HUDEP-2 (cell line): ENCODE measurements around the gene RBM19.
"Not testable (repeated sequence)": the region's sequence is repeated elsewhere in the genome, so short reads cannot be mapped to it uniquely, and the experiment has no call there.

Source experiments
- DNase-seq, 76 experiments: peaks; one replicate each; lab custom pipeline; 2025; ENCODE audit not compliant: unreplicated experiment in 76 of 76; lab: John Stamatoyannopoulos, UW

Gene RBM19

GRCh38 chr12:113965951-113966797 lies at the start of gene RBM19:
TSS of gene RBM19 (minus strand) at chr12:113966325. CDS start at chr12:113966227, 98 bp downstream.
- peak; percentile 33 to 98 (median 95) for DNase-seq

GRCh38 chr12:114015851-114016250 lies 49.7 kb upstream of the RBM19 start:
- DNase-seq, result no peak

- DNase-seq, result peak in 3 of 76 experiments; percentile 1 to 2 (median 2)
Observed at GRCh38 chr12:114013575-114014345, 47.6 kb upstream of the RBM19 start.

DNA sequence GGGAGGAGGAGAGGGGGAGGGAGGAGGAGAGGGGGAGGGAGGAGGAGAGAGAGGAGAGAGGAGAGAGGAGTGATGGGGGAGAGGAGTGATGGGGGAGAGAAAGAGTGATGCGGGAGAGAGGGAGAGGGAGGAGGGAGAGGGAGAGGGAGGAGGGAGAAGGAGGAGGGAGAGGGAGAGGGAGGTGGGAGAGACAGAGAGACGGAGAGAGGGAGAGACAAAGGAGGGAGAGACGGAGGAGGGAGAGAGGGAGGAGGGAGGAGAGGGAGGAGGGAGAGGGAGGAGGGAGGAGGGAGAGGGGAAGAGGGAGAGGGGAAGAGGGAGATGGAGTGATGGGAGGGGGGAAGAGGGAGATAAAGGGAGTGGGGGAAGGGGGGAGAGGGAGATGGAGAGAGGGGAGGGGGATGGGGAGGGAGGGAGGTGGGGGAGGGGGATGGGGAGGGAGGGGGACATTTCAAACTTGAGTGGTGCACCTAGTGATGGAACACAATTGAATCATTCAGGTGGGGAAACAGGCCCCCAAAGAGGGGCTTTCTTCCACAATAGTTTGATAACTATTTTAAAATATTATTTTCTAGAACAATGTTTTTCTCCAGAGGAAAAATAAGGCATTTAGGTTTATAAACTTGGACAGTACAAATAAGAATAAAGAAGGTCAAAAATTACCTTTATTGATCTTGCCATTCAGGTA lies 46.8 kb upstream of the RBM19 start:
- no peak for DNase-seq

DNA sequence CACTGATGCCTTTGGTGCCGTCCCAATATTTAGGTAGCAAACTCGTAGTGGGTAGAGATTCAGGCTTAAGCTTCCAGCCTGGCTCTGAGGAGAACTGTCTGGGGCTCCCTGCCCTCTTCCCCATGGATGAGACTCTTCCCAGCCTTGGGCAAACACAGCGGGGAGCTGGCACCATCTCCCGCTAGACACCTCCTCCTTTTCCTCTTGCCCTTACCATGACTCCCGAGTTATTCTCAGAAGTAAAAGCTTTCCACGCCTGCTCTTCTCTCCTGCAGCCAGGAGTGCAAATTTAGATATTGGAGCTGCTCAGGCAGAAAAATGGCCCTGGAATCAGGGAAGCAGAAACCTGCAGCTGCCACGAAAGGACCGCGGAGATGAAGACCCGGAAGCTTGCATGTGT lies 45.6 kb upstream of the RBM19 start:
- no peak for DNase-seq

DNA sequence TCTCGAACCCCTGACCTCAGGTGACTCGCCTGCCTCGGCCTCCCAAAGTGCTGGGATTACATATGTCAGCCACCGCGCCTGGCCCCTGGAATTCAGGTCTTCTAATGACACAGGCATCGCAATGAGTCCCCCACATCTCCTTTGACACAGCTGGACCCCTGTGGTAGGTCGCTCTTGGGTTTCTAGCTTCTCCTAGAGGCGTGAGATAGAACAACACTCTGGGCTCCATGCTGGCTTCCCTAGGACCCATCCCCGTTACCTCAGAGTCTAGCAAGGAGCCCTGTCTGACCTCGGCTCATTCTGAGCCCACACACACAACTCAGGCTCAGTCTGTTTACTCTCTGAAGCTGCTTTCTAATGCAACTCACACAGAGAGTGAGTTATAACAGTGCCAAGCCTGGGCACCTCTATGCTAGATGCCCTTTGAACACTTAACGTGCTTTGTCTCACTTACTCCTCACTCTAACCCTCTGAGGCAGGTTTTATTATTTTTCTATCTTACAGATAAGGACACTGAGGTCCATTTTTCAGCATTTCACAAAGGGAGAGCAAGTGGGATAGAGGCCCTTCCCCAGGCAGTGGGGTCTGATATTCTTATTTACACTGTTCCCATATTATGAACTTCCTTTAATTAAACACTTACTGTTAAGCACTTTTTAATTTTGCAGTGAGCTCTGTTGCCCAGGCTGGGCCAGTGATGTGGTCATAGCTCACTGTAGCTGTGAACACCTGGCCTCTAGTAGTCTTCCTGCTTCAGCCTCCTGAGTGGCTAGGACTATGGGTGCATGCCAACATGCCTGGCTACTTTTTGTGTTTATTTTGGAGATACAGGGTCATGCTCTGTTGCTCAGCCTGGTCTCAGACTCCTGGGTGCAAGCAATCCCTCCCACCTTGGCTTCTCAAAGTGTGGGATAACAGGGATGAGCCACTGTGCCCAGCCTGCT lies 40.6 kb upstream of the RBM19 start:
- DNase-seq, result no peak

GRCh38 chr12:114004402-114004801 lies 38.3 kb upstream of the RBM19 start:
- no peak for DNase-seq

DNA sequence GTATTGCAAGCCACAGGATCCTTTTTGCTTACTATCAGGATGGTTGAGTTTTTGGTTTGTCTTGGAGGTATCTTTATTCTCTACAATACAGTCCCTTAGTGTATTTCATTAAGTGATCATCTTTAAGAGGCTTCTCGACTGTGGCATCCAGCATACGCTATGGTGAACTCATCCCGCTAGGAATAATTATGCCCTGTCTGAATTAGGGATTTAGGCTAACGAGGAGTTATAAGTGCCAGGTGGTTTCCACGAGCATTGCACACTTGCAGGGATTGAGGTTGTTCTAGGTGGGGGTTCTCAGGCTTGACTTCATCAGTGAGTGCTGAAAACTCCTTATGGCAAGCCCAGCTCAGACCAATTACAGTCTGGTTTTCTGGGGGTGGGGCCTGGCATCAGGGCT lies 37.2 kb upstream of the RBM19 start:
- no peak for DNase-seq

DNA sequence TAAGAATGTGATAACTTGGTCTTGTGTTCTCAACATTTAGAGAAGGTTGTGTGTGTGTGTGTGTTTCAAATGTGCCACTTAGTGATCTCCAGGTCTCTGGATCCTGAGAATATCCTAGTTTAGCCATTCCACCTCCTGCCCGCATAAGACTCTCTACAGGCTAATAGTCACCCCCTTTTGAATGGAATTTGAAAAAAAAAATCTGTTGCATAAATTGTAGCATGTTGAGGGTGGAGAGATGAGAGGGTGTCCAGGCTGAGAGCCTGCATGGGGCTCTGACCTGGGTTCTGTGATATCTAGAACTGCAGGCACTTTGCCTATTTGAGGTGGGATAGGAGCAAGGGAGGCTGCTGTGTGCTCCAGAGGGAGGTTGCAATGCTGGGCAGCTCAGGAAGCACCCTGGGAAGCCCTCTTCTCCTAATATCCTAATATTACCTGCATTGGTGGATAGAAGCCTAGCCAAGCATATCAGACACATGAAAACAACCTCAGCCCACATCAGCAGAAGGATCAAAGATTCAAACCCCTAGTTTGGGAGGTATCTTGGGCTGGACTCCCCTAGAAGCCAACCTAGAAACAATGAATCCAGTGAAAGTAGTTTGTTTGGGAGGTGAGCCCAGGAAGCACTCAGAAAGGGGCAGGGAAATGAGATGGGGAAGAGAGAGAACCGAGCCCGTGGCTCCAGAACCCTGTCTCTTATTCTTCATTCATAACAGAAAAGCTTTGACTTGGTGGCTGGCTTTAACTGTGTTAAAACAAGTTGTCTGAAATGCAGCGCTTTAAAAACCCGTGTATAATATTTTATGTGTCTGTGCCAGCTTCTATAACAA lies 35.6 kb upstream of the RBM19 start:
- no peak for DNase-seq

- DNase-seq, result no peak
Observed at GRCh38 chr12:114000861-114001260, 34.7 kb upstream of the RBM19 start.

GRCh38 chr12:114000261-114000660 lies 34.1 kb upstream of the RBM19 start:
- not testable (repeated sequence) for DNase-seq

- no peak for DNase-seq
Observed at GRCh38 chr12:113997365-113997764, 31.2 kb upstream of the RBM19 start.

DNA sequence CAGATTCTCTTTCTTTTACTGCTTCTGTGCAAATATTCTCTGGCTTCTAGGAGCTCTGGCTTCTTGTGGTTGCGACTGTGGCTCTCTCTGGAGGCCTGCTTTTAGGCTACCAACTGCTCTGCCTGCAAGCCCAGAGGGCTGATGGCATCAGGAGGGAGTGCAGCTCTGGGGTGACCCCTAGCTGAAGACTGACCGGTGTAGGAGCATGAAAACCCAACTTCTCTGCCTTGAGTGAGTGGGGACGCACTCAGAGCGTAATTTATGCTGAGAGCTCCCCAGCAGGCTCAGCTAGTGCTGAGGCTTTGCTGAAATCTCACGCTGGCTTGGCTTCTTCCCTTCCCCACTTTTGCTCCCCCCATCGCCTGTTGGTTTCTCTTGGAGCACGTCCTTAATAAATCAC lies 29.9 kb upstream of the RBM19 start:
- peak in 1 of 76 experiments; percentile 1 for DNase-seq

DNA sequence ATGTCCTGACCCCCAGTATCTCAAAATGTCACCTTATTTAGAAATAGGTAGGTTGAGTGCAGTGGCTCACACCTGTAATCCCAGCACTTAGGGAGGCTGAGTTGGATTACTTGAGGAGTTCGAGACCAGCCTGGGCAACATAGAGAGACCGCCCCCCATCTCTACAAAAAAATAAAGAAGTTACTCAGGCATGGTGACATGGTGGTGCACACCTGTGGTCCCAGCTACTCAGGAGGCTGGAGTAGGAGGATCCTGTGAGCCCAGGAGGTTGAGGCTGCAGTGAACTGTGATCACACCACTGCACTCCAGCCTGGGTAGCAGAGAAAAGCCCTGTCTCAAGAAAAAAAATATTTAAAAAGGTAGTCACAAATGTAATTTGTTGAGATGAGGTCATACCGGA lies 27.9 kb upstream of the RBM19 start:
- no peak for DNase-seq

DNA sequence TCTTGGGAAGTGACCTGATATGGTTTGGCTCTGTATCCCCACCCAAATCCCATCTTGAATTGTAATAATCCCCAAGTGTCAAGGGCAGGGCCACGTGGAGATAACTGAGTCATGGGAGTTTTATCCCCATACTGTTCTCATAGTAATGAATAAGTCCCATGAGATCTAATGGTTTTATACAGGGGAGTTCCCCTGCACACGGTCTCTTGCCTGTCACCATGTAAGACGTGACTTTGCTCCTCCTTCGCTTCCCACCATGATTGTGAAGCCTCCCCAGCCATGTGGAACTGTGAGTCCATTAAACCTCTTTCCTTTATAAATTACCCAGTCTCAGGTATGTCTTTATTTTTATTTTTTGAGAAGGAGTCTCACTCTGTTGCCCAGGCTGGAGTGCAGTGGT lies 26.6 kb upstream of the RBM19 start:
- DNase-seq, result not testable (repeated sequence)

DNA sequence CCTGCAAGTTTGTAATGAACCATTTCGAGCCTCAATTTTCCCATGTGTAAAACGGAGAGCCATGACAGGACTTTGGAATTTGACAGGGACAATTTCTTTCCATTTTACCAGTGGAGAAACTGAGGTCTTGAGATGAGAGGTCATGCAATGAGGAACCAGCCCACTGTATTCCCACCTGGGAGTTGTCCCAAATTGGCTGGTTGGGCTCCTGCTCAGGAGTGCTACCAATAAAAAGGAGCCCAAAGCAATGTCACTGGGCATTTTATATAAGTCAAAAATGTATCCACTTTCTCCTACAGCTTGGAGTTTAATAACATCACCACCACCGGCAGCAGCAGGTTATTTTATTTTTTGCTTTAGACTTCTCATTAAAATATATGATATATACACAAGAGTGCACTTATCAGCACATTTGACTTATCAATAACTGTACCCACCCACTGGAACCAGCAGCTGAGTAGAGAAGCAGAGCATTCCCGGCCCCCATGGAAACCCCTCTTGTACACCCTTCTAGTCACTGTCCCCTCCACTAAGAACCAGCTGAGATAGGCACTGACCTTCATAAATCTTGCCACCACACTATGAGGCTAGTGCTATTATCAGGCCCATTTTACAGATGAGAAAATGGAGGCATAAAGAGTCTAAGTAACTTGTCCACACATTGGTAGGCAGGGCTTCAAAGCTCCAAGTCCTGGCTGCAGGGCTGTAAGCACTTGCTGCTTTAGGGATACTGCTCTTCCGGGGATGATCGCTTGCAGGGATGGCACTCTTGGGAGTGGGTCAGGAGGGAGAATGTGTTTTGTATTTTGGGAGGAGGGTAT lies 25.3 kb upstream of the RBM19 start:
- no peak for DNase-seq

- no peak for DNase-seq
Observed at GRCh38 chr12:113990250-113991223, 24.4 kb upstream of the RBM19 start.
